ENCODE data around the gene SV2C.
"Not testable (repeated sequence)": the region's sequence is repeated elsewhere in the genome, so short reads cannot be mapped to it uniquely, and the experiment has no call there.

SV2C gene

DNA sequence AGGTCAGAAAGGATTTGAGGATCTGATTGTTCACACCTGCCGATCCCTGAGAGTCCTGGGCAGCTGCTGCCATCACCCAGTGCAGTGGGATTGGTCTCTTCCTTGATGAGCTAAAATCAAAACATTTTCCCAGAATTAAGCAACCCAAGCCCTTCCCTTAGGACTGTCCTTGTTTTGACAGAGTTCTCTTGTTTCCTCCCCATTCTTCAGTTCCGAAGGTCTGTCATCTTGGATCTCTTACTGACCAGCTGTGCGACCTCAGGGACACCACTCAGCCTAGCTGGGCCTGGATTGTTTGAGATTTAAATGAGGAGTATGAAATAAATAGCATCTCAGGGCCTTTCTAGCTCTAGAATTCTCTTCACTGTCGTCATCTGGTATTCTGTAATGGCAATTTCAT is 229.6 kb downstream of the SV2C start:
- DNase-seq = no peak

DNA sequence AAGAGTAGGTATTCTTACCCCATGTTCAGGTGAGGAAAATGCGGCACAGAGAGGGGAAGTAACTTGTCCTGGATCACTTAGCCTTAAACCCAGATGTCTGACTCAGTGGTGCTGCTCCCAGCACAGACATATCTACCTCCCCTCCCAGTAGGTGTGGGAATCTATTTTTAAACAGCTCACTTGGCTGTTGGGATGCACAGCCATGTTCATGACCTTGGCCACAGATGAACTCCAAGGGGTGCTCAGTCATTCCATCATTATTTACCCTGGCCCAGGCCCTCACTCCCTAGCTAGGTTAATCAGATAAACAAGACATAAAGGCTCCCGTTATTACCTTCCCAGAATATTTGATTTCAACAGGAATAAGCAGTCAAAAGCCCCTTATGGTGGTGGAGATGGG is 231.5 kb downstream of the SV2C start:
- no peak for DNase-seq

DNA sequence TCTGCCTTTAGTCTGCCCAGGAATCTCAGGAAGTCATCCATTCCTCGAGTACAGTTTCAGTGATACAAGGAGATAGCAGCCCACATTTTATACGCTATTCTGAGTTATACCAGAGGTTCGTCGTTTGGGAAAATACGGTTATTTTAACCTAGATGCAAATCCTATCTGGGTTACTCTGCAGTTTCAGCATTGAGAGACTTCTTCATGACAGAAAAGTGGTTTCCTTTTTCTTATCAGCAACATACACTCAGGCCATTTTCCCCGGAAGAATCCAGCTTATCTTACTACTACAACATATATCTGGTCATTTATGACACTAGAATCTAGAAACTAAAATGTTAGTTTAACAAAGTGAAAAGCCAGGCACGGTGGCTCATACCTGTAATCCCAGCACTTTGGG is 236.5 kb downstream of the SV2C start:
- DNase-seq = no peak

DNA sequence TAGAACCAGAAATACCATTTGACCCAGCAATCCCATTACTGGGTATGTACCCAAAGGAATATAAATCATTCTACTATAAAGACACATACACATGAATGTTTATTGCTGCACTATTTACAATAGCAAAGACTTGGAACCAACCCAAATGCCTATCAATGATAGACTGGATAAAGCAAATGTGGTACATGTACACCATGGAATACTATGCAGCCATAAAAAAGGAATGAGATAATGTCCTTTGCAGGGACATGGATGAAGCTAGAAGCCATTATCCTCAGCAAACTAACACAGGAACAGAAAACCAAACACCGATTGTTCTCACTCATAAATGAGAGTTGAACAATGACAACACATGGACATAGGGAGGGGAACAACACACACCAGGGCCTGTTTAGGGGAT is 240.3 kb downstream of the SV2C start:
- DNase-seq = not testable (repeated sequence)

DNA sequence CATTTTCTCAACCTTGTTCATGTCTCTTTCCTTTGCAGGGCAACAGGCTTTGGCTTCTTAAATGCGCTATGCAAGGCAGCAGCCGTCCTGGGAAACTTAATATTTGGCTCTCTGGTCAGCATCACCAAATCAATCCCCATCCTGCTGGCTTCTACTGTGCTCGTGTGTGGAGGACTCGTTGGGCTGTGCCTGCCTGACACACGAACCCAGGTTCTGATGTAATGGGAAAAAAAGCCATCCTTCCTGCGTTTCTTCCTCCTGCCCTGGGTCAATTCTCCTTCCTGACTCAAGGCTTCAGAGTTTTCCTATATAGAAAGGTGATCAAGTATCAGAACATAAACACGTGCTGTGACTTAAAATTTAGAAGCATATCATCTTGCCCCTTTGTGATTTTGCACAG is 242.1 kb downstream of the SV2C start:
- no peak for DNase-seq

DNA sequence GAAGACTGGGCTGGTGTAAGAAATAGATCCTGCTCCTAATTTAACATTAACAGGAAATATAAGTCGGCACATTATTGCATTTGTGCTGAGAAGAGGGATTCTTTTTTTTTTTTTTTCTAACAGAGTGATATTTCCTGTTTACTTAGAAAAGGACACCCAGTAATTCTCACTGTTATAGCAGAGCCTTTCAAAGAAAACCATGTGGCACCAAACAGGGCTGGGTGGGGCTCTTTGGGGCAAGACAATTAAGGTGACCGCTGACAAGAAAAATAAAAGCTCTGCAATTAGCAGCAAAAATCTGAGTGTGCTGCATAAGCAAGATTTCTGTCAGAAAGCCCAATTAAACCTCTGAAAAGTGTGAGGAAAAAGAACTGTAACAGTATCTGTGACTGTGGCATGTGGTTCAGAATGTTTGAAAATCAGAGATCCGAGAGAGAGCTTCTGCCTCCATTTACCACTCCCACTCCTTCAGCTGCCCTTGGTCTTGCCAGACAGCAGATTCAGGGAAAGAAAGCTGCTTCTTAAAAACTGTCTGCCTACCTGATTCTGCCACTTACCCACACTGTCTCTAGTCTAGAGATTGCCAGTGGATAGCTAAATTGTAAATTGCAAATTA is 242.8 kb downstream of the SV2C start:
- DNase-seq = no peak

DNA sequence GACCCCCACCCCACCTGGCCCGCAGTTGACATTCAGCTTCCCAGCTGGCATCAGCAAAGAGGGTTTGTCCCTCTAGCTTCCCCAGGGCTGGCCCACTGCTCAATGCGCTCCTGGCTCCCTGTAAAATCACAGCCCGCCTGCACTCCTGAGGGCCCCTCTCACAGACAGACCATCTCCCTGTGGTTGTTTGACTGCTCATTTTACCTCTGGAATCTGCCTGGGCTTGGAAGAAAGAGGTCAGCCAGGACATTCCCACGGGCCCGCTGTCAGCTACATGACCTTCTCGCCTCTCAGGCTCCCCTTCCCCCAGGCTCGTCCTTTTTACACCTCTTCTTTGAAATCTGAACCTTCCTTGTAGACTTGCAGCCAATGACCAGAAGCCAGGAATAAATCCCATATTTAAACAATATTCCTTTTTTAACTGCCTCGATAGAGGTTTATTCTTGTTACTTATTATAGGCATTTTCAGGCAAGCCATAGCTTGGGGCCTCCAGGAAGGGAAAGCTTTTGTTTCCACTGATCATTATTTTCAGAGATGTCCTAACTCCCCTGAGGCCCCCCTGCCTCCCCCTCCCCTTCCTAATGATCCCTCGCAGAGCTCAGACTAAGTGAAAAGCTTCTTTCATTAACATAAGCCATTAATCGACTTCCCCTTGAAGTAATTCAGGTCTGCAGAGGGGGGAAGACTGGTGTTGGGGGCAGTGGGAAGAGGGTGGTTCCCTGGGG is 243.6 kb downstream of the SV2C start:
- DNase-seq = no peak

DNA sequence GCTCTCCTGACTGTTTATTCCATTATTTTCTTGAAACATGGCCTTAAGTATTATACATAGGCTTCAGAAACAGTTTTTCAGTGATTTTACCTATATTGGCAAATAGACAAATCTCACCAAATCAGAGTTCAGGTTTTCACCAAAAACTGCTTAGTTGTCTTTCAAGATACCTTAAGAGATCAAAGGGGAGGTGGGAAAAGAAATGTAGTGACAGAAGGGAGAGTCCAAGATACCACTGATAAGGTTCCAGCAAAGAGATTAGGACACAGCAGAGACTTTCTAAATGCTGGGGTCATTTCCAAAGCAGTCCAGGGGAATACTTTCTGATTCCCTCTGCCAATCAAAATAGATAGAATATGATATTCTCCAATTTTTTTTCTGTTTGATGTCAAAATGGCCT is 246.2 kb downstream of the SV2C start:
- DNase-seq = no peak

DNA sequence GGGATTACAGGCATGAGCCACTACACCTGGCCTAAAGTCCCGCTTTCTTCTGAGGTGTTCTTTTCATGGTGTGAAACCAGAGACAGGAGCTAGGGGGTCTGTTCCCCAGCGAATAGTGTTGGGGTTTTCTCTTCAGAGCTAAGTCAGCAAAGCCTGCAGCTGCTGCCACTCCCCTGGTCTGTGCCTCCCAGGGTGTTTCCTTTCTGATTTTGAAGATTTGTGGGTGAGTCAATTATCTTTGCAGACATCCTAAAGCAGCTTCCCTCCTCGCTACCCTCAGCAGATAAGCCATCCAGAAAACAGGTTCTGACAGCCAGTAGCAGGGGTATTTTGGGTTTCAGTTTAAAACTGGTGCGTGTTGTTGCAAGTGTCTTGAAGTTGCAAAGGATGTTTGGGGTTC is 247.9 kb downstream of the SV2C start:
- no peak for DNase-seq

DNA sequence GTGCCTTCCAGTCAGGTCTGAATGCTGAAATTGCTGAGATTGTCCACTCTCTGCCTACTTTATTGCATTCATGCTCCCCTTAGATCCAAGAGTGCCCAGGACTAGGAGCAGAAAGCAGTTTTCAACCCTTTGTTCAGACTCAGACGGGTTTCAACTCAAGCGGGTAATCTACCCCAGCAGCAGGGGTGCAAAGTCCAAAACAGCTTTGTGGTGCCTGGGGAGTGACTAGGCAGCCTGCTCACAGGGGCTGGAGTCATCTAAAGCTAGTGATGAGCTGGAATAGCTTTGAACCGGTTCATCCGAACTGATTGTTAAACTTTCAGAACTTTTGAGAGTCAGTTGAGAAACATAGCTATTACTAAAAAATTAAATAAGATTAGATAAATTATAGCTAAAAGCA is 248.9 kb downstream of the SV2C start:
- DNase-seq = no peak

DNA sequence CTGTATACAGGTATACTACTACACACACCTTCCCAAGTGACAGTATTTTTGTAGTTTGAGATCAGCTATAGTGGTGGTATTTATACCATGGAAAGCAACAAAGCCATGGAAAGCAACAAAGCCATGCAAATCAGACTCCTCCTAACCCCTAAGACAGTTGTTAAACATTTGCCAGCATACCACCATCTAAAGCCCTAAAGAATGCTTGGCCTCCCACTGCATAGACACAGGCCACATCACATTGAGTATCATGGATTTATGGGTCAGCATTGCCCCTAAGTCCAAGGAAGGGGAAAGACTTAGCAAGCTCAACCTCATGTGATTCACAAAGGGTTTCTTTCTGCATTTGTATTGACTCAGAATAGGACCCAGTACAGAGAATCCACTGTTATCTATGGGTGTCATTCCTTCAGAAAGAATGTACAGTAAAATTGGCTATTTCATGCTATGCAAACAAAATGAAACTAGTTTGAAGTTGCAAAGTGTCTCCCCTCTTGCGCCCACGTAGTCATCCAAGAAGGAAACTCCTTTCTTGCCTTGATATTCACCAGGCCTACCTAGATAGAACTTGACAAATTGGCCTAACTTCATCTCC is 249.5 kb downstream of the SV2C start:
- DNase-seq = peak; percentile 9

DNA sequence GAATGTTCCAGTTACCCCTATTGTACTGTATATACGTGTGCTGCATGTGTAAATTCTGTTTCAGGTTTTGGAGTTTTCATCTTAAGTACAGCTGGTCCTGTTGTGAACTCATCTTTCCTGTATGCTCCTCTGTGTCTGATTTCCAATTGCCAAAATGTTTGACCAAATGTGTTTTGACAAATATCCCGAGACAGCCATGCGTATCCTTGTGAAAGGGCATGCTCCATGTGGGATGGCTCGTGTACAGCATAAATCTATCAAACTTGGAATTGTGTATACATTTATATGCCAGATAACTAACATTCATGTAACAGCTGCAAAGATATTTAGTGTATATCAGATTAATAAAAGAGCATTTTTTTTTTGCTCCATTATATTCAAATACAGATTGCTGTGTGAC is 250.4 kb downstream of the SV2C start:
- no peak for DNase-seq

DNA sequence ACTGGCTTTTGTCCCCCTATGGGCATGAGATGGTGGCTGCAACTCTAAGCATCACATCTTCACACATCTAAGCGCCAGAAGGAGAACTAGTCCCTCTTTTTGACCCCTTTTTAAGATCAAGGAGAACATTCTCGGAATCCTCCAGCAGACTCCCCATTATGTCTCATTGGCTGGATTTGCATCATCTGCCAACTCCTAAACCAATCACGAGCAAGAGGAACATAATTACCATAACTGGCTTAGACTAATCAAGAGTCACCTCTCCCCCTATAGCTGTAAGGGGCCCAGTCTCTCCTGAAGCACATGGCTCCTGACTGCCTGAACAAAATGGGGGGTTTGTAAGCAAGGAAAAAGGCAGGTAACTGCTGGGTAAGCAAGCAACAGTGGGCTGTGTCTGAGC is 251.4 kb downstream of the SV2C start:
- DNase-seq = no peak

DNA sequence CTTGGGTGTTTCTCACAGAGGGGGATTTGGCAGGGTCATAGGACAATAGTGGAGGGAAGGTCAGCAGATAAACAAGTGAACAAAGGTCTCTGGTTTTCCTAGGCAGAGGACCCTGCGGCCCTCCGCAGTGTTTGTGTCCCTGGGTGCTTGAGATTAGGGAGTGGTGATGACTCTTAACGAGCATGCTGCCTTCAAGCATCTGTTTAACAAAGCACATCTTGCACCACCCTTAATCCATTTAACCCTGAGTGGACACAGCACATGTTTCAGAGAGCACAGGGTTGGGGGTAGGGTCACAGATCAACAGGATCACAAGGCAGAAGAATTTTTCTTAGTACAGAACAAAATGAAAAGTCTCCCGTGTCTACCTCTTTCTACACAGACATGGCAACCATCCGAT is 252.3 kb downstream of the SV2C start:
- DNase-seq = not testable (repeated sequence)

DNA sequence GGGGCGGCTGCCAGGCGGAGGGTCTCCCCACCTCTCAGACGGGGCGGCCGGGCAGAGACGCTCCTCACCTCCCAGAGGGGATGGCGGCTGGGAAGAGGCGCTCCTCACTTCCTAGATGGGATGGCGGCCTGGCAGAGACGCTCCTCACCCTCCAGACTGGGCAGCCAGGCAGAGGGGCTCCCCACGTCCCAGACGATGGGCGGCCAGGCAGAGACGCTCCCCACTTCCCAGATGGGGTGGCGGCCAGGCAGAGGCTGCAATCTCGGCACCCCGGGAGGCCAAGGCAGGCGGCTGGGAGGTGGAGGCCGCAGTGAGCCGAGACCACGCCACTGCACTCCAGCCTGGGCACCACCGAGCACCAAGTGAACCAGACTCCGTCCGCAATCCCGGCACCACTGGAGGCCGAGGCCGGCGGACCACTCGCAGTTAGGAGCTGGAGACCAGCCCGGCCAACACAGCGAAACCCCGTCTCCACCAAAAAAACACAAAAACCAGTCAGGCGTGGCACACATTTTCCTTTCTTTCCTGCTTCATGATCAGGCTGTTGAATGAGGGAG is 253.1 kb downstream of the SV2C start:
- DNase-seq = not testable (repeated sequence)

DNA sequence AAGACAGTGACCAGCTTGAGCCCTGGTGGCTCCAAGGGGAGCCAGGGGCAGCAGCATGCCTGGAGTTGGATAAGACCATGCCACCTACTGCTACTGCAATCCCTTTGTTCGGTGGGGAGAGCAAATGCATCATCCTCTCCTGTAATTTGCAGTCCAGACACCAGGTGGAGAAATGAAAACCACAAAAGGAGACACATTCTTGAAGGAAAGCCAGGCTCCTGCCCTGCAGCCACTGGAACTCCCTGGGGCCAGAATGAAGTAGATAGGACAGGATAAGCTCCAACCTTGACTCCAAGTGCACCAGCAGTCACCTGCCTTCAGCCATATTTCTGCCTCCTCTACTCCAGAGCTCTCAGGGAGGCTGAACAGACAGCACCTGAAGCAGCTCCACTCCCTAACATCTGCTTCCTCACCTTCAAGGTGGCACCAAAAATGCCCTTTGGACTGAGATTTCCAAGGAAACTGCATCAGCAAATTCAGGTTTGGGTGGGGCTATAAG is 254.8 kb downstream of the SV2C start:
- peak; percentile 51 for DNase-seq

DNA sequence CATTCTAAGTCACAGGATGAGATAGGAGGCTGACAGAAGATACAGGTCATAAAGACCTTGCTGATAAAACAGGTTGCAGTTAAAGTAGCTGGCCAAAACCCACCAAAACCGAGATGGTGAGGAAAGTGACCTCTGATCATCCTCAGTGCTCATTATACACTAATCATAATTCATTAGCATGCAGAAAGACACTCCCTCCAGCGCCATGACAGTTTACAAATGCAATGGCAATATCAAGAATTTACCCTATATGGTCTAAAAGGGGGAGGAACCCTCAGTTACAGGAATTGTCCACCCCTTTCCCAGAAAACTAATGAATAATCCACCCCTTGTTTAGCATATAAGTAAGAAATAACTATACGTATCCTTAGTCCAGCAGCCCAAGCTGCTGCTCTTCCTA is 256.7 kb downstream of the SV2C start:
- DNase-seq = no peak

DNA sequence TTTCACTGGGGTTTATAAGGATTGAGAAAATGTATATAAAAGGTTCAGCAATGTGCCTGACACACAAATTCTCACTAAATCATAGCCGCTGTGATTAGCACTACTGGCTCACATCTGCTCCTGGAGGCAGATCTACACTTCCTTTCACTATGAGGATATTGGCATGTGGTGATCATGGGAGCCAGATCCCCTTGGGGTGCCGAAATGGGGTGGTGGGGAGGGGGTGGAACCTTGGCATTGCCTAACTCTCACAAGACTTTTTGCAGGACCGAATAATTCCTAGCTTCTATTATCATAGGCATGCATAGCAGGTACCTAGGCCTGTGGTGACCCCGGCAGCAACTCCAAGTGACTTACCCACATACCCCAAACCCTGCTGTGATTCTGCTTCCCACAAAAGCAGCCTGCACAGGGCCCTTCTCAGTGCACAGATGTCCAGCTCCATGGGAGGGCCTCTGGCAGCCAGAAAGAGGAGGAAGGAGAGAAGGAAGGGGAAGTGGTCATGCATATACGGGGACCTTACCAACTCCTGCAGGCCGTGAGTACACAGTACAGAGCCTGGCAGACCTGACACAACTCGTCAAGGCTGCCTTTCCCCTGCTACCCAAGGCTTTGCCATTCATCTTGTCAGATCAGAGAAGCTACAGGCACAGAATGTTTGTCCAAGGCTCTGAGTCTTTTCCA is 258.6 kb downstream of the SV2C start:
- peak; percentile 32 for DNase-seq

DNA sequence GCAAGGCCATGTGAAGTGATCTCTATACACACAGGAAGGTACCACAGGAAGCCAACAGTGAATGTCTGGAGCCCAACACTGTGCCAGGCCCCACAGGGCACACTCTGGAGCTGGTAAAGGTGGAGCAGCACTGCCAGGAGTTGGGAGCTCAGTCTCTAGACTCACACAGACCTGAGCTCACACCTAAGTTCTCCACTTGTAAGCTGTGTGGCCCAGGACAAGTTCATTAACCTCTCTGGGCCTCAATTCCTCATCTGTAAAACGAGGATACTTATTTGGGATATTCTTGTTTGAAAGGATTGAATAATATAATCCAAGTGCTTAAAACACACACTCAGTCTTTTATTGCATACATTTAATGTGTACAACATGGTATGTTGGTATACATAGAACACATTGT is 259.3 kb downstream of the SV2C start:
- DNase-seq = no peak

DNA sequence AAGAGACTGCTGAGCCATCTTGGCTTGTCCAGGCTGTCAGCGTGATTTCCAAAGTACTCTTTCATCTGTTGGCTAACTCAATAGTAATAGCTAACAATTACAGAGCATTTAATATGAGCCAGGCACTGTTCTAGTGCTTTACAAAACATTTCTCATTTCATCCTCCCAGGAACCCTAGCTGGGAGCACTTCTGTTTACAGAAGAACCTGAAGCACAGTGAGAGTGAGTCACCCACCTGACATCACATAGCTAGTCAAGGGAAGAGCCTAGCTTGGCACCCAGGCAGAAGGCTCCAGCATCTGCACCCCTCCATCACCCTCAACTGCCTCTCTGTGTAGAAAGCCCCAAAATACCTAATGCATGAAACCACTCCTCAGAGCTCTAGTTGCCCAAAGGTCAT is 262.4 kb downstream of the SV2C start:
- no peak for DNase-seq

DNA sequence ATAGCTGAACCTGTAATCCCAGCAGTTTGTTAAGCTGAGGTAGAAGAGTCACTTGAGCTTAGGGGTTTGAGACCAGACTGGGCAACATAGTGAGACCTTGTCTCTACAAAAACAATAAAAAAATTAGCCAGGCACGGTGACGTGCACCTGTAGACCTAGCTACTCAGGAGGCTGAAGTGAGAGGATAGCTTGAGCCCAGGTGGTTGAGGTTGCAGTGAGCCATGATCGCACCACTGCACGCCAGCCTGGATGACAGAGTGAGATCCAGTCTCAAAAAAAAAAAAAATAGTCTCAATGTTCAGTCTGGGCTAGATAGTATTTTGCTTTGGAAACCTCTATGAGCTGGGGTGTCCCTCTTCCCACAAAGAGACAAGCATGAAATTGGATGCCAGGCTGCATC is 268.0 kb downstream of the SV2C start:
- DNase-seq = no peak

DNA sequence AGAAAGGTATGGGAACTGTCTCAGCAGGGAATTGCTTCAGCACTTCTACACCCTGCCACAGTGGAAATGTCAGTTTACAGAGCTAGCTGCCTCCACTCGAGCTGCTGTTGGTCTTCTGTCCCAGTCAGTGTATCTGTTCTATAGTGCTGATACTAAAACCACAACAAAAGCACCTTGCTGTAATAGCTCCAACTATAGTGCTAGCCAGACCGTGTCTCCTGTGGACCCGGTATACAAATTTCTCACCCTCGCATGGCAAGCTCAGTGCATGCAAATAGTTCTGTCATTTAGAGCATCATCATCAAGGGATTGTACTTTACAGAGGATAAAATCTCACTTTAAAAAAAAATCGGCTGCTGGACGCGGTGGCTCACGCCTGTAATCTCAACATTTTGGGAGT is 268.4 kb downstream of the SV2C start:
- DNase-seq = no peak

DNA sequence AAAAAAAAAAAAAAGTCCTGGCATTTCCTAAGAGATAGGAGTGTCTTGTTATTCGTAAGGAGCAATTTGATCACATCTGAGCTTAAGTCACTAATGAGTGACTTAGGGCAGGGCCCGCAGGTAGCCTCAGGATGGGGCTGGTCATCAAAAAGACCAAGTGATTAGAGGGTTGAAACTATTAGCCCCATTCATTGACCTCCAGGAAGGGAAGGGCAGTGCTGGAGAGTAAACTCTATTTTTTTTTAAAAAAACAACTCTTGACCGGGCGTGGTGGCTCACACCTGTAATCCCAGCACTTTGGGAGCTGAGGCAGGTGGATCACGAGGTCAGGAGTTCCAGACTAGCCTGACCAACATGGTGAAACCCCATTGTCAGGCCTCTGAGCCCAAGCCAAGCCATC is 273.7 kb downstream of the SV2C start:
- DNase-seq = no peak

All from suppressor macrophage treated with lipopolysaccharide for 4 hours (primary cell).